Lung (tissue), 12 donors: Measurements from ENCODE around the gene FGFR3. TPM values are rescaled to one million over a fixed set of nuclear protein-coding genes. Genes with fewer than 3 reads are reported as not detected.

Source experiments
- ATAC-seq: fragments of 200-7000 bp; cut with Tn5 transposase; one replicate; pipeline ENCODE4 v1.9.1; 2020; ENCODE audit warnings: moderate number of reproducible peaks; ENCODE audit not compliant: insufficient read depth, low FRiP score
- DNase-seq, 3 donors: peaks; one replicate each; pipeline ENCODE4 v3.0.0-alpha.2; 2013 to 2017
- H3K27ac ChIP-seq, 2 donors: one replicate each; pipeline ENCODE4 v1.5.1; 2013; ENCODE audit warnings: mild to moderate bottlenecking in 2 of 2, moderate library complexity in 2 of 2, control low read depth in 1 of 2, inconsistent platforms in 1 of 2, low read depth in 1 of 2, low read length in 1 of 2
- H3K27me3 ChIP-seq, 3 donors: one replicate each; pipeline ENCODE4 v1.5.1; 2013; ENCODE audit warnings: low read length in 2 of 3; ENCODE audit not compliant: control insufficient read depth in 3 of 3, insufficient read depth in 3 of 3
- H3K36me3 ChIP-seq, 4 donors: one replicate each; pipeline ENCODE4 v1.5.1; 2013; ENCODE audit warnings: low read length in 4 of 4, mild to moderate bottlenecking in 1 of 4, moderate library complexity in 1 of 4; ENCODE audit not compliant: control insufficient read depth in 4 of 4, insufficient read depth in 4 of 4
- H3K4me1 ChIP-seq, 5 donors: one replicate each; pipeline ENCODE4 v1.5.1; 2013; ENCODE audit warnings: low read length in 5 of 5, mild to moderate bottlenecking in 2 of 5, moderate library complexity in 1 of 5; ENCODE audit not compliant: control insufficient read depth in 5 of 5, insufficient read depth in 5 of 5
- H3K4me3 ChIP-seq: one replicate; pipeline ENCODE4 v1.5.1; 2013; ENCODE audit warnings: mild to moderate bottlenecking, control low read depth, moderate library complexity
- H3K9ac ChIP-seq, 2 donors: one replicate each; pipeline ENCODE4 v1.5.1; 2013; ENCODE audit warnings: low read length in 2 of 2, control low read depth in 1 of 2; ENCODE audit not compliant: insufficient read depth in 1 of 2
- H3K9me3 ChIP-seq, 4 donors: one replicate each; pipeline ENCODE4 v1.5.1; 2013; ENCODE audit warnings: low read length in 3 of 4, mild to moderate bottlenecking in 1 of 4, moderate library complexity in 1 of 4; ENCODE audit not compliant: control insufficient read depth in 4 of 4, insufficient read depth in 3 of 4
- WGBS, 2 donors: extraction: QIAGEN DNeasy Blood & Tissue Kit; methylation state at CpG; one replicate each; pipeline ENCODE4 v1.1.7; 2013; 5-methylcytosine and 5-hydroxymethylcytosine counted together
- polyA plus RNA-seq, 2 donors: library from polyadenylated mRNA; stranded (reverse); fragments of 200-250 nt; gene quantifications; one replicate each; pipeline ENCODE4 v1.2.1, GENCODE V29; 2013
- total RNA-seq, 2 donors: library from RNA; depleted of rRNA in 1 of 2; stranded (reverse); fragments of >200 nt in 1 of 2; gene quantifications; one replicate each; pipeline ENCODE4 v1.2.1, GENCODE V29; 2014 to 2021
- TF ChIP-seq, protein P1 (sequence below): IDR thresholded peaks from 2 replicates; pipeline ENCODE4 v1.5.1; 2012; ENCODE audit warnings: mild to moderate bottlenecking; ENCODE audit errors: control extremely low read depth, extremely low read depth
- donor health status: control.
- donor health status: control.
- donor health status: Bipolar disorder and iron deficiency.
- donor health status: healthy.
- donor health status: DM: yes; HTN: yes; CAD: no.

The FGFR3 gene
- total and polyA plus RNA-seq, 4 donors = 8.1 to 99.3 (median 22.4) TPM

DNA sequence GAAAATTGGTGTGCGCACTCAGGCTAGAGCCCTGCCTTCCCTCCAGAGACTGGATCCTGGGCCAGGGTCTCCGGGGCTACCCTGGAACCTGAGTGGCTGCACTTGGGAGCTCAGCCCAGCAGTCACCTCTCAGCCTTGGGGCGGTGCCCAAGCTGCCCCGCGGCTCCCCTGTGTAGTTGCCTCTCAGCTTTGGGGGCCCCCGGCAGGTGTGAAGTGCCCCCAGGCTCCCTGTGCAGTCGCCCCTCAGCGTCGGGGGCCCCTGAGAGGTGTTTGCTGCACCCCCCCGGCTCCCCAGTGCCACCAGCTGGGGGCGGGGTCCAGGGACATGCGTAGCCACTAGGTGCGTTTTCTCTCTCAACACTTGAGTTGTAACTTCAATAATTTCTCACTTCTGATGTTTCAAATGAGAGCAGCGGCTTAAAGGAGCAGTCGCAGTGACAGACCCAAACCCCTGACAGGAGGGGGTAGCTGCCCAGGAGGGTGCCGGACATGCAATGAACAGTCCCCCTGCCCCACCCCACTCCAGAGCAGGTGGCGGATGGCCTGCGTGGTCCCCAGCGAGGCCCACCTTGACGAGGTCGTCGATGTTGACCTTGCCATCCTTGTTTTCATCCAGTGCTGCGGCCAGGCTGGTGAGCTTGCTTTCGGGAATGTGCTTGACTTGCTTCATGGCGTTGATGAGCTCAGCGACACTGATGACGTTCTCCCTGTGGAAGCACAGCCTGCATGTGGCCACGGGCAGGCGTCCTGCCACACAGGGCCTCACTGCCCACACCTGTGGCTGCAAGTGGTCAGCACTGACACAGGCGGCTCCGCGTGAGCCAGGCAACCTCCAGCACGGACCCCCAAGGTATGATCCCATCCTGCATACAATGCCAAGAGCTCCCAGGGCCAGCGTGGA is 22.3 kb downstream of the FGFR3 start:
- TF ChIP-seq, protein P1, sequence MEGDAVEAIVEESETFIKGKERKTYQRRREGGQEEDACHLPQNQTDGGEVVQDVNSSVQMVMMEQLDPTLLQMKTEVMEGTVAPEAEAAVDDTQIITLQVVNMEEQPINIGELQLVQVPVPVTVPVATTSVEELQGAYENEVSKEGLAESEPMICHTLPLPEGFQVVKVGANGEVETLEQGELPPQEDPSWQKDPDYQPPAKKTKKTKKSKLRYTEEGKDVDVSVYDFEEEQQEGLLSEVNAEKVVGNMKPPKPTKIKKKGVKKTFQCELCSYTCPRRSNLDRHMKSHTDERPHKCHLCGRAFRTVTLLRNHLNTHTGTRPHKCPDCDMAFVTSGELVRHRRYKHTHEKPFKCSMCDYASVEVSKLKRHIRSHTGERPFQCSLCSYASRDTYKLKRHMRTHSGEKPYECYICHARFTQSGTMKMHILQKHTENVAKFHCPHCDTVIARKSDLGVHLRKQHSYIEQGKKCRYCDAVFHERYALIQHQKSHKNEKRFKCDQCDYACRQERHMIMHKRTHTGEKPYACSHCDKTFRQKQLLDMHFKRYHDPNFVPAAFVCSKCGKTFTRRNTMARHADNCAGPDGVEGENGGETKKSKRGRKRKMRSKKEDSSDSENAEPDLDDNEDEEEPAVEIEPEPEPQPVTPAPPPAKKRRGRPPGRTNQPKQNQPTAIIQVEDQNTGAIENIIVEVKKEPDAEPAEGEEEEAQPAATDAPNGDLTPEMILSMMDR = no peak
- H3K9ac ChIP-seq = no peak overlapping the region
- no peak for ATAC-seq
- peaks cover 0 to 3% (median 0%) of the 10 kb centered on the region in 4 donors for H3K9me3 ChIP-seq
- no peaks in the 10 kb centered on the region for H3K27me3 ChIP-seq
- H3K27ac ChIP-seq = no peak overlapping the region
- H3K4me3 ChIP-seq = no peak overlapping the region
- peaks cover 0 to 9% (median 0%) of the 10 kb centered on the region in 5 donors for H3K4me1 ChIP-seq
- H3K36me3 ChIP-seq = peaks cover 16 to 50% (median 26%) of the 10 kb centered on the region in 4 donors
- DNase-seq = no peak
- WGBS, 2 donors = 92 to 95% methylated on average over 34 of the region's 34 CpGs

DNA sequence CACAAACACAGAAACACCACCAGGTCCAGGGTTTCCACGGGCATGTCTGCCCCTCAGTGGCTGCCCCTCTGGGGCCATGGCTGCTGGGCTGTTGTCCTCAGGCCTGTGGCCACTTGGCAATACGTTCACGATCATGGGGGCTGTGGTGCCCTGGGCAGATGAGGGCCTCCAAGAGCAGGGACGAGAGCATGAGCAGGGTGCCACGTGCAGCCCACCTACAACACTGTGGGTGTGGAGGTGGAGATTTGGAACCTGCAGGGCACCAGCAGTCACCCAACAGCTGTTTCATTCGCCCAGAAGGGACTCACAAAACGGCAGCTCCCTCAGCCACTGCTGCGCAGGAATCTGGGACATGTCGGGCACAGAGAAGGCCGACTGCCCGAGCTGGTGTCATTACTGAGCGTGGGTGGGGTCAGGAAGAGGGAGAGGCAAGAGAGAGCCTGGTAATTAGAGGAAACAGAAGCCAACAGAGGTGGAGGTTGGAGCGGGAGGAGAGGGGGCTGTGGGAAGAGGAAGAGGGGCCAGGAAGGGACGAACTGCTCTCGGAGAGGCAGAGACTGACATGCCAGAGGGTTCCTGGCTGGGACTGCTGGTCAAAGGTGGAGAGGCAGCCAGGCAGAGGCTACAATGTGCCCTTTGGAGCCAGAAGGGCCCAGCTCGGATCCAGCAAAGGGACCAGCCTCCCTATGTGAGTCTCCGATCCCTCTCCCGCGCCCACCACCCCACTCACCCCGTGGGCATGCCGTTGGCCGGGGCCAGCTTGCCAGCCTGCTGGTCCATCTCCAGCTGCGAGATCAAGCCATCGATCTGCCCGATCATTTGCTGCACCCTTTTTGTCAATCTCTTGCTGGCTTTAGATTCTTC is 23.1 kb downstream of the FGFR3 start:
- TF ChIP-seq, protein P1 = no peak
- Histone ChIP-seq H3K27me3 (no peaks in the 10 kb centered on the region), H3K4me3 (no peak overlapping the region), H3K4me1 (peaks cover 0 to 9% (median 0%) of the 10 kb centered on the region in 5 donors), H3K36me3 (peaks cover 16 to 51% (median 26%) of the 10 kb centered on the region in 4 donors), H3K9me3 (peaks cover 0 to 3% (median 0%) of the 10 kb centered on the region in 4 donors), H3K9ac (no peak overlapping the region), H3K27ac (no peak overlapping the region)
- ATAC-seq (no peak), DNase-seq (no peak)
- 91 to 94% methylated on average over 25 of the region's 25 CpGs for WGBS, 2 donors

DNA sequence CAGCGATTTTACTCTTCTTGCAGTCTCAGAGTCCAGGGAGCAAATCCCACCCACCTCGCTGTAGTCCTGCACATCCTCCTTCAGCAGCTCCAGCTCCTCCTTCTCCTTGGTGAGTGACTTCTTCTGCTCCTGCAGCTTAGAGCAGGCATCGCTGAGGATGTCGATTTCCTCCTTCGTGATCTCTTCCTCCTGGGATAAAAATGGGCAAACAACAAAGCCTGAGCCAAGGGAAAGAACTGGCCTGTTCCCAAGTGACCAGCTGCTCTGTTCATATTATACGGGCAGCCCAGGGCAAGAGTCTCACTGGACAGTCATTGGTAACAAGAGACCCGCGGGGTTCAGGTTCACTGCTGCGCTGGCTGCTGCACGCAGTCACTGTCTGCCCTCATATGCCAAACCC is 26.2 kb downstream of the FGFR3 start:
- no peak overlapping the region for H3K27ac ChIP-seq
- H3K9ac ChIP-seq = no peak overlapping the region
- no peak overlapping the region for H3K4me3 ChIP-seq
- peaks cover 0 to 3% (median 0%) of the 10 kb centered on the region in 4 donors for H3K9me3 ChIP-seq
- TF ChIP-seq, protein P1 = no peak
- ATAC-seq (no peak), DNase-seq (peak; percentile 66 to 72 (median 68))
- H3K27me3 ChIP-seq = no peaks in the 10 kb centered on the region
- WGBS, 2 donors = 68 to 81% methylated on average over 10 of the region's 10 CpGs
- peaks cover 0 to 8% (median 0%) of the 10 kb centered on the region in 5 donors for H3K4me1 ChIP-seq
- H3K36me3 ChIP-seq = peaks cover 16 to 60% (median 32%) of the 10 kb centered on the region in 4 donors
